ENCODE measurements around the gene RPL37A. TPM values are rescaled to one million over a fixed set of nuclear protein-coding genes. Genes with fewer than 3 reads are reported as not detected.

The RPL37A gene
- total RNA-seq, 4 donors from 2014 or later: 366 to 1,381 (median 655) TPM

DNA sequence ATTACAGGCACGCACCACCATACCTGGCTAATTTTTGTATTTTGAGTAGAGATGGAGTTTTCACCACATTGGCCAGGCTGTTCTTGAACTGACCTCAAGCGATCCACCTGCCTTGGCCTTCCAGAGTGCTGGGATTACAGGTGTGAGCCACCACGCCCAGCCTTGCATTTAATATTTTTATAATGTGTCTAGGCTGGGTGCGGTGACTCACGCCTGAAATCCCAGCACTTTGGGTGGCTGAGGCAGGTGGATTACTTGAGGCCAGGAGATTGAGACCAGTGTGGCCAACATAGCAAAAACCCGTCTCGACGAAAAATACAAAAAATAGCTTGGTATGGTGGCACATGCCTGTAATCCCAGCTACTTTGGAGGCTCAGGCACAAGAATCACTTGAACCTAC, 3.2 kb downstream of the RPL37A start:
- H3K27me3 ChIP-seq: no peaks in the 10 kb centered on the region
- H3K4me1 ChIP-seq: peaks cover 0 to 29% (median 3%) of the 10 kb centered on the region in 4 donors
- H3K36me3 ChIP-seq: peaks cover 0 to 56% (median 0%) of the 10 kb centered on the region in 3 donors
- no peak overlapping the region for H3K27ac ChIP-seq
- no peaks in the 10 kb centered on the region for H3K9me3 ChIP-seq
- H3K4me3 ChIP-seq: no peak overlapping the region
- no peak for DNase-seq
- TF ChIP-seq, protein P1, sequence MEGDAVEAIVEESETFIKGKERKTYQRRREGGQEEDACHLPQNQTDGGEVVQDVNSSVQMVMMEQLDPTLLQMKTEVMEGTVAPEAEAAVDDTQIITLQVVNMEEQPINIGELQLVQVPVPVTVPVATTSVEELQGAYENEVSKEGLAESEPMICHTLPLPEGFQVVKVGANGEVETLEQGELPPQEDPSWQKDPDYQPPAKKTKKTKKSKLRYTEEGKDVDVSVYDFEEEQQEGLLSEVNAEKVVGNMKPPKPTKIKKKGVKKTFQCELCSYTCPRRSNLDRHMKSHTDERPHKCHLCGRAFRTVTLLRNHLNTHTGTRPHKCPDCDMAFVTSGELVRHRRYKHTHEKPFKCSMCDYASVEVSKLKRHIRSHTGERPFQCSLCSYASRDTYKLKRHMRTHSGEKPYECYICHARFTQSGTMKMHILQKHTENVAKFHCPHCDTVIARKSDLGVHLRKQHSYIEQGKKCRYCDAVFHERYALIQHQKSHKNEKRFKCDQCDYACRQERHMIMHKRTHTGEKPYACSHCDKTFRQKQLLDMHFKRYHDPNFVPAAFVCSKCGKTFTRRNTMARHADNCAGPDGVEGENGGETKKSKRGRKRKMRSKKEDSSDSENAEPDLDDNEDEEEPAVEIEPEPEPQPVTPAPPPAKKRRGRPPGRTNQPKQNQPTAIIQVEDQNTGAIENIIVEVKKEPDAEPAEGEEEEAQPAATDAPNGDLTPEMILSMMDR (IDR thresholded peaks at IDR 0.05): no peak
- TF ChIP-seq POLR2A (IDR thresholded peaks at IDR 0.05): no peak

DNA sequence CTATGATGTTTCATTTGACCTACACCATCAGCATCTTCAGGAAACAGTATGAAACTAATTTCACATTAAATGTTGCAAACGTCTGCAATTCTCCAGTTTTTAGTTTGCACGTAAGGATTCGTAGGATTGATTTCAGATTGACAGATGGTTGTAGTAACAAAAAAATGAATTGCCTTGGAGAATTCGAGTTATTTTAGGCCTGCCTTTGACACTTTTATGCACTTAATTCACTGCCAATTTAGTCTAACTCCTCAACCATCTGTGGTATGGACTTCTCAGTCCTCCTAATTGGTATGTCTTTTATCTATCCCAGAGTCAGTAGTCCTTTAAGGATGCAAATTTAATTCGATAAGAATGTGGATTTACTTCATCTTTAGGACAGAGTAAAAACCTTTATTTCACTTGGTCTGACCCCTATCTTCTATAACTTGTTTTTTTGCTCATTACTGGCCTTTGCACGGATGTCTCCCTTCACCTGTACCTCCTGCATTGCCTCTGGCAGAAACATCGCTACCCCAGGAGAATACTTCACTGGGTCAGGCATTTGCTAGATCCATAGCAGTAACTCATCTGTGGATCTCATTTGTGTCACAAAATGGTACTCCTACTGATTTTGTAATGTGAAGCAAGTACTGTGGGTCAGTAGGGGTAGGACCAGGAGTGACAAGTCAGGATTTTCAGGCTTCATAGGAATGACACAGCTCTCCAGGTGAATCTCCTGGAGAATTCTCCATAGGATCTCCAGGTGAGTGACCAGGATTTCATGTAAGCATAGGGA, 3.9 kb downstream of the RPL37A start:
- Histone ChIP-seq H3K36me3 (peaks cover 0 to 56% (median 0%) of the 10 kb centered on the region in 3 donors), H3K27me3 (no peaks in the 10 kb centered on the region), H3K4me3 (no peak overlapping the region), H3K4me1 (peaks cover 0 to 29% (median 3%) of the 10 kb centered on the region in 4 donors), H3K27ac (no peak overlapping the region), H3K9me3 (no peaks in the 10 kb centered on the region)
- TF ChIP-seq, protein P1 (IDR thresholded peaks at IDR 0.05): no peak
- TF ChIP-seq POLR2A (IDR thresholded peaks at IDR 0.05): no peak
- DNase-seq: no peak

DNA sequence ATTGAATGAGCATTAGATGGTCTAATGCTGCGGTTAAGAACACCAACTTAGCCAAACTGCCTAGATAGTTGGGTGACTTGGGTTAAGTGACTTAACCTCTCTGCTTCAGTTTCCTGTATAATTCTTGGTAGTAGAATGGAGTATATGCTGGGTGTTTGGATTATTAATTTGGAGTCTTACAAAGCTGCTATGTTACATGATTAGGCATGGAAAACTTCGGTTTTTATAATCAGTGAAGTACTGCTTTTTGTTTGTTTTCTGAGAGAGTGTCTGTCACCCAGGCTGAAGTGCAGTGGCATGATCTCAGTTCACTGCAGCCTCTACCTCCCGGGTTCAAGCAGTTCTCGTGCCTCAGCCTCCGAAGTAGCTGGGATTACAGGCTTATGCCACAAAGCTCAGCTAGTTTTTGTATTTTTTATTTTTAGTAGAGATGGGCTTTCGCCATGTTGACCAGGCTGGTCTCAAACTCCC, 4.5 kb downstream of the RPL37A start:
- Histone ChIP-seq H3K27ac (no peak overlapping the region), H3K4me1 (peaks cover 0 to 23% (median 3%) of the 10 kb centered on the region in 4 donors), H3K27me3 (no peaks in the 10 kb centered on the region), H3K36me3 (peaks cover 0 to 56% (median 0%) of the 10 kb centered on the region in 3 donors), H3K4me3 (no peak overlapping the region), H3K9me3 (no peaks in the 10 kb centered on the region)
- TF ChIP-seq POLR2A (IDR thresholded peaks at IDR 0.05): no peak
- TF ChIP-seq, protein P1 (IDR thresholded peaks at IDR 0.05): no peak
- no peak for DNase-seq

DNA sequence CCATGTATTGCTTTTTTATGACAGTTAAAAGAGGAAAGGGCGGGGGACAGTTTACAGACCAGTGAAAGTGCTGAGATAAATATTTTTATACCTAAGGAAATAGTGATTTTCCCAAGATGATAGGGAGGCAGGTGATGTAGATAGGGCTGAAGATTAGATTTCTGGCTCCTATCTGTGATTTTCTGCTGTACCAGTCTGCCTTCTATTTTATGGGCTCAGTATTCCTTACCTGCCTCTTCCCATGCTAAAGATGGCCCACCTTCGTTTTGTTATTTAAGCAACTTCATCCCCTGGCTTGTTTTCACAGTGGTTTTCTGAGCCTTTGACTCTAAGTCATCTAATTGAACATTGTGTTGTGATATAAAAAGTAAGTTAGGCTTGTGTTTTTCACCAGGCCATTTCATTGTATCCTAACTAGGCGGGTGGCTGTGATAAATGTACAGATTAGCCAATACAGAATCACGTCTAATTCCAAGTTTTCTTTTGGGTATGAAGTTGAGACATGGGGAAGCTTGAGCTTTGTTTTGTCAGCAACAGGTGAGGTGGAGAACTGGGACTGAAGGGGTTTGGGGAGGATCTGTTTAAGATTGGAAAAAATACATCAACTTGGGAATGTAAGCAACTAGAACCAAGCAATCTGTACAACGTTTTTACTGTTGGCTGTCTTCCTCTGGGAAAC, 5.2 kb downstream of the RPL37A start:
- Histone ChIP-seq H3K27ac (no peak overlapping the region), H3K27me3 (no peaks in the 10 kb centered on the region), H3K4me1 (peaks cover 0 to 23% (median 3%) of the 10 kb centered on the region in 4 donors), H3K4me3 (no peak overlapping the region), H3K9me3 (no peaks in the 10 kb centered on the region), H3K36me3 (peaks cover 0 to 56% (median 0%) of the 10 kb centered on the region in 3 donors)
- TF ChIP-seq POLR2A (IDR thresholded peaks at IDR 0.05): no peak
- TF ChIP-seq, protein P1 (IDR thresholded peaks at IDR 0.05): no peak
- DNase-seq: no peak

DNA sequence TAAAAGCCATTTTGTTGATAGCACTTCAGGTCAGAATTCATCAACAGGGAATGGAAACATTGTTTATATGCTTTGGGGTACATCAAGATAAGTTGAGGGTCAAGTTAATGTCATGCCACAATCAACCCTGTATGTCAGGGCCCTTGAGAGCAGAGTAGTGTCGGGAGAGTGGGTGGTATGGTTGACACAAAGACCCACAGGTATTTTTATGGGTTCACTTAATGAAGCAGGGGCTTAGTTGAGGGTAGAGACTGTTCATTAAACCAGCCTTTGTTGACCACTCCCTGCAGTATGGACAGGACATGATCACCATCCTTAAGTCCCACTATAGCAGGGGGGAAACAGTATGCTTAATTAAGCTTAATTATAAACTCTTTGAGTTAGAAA, 5.7 kb downstream of the RPL37A start:
- no peak overlapping the region for H3K4me3 ChIP-seq
- no peaks in the 10 kb centered on the region for H3K9me3 ChIP-seq
- H3K27ac ChIP-seq: no peak overlapping the region
- no peak for DNase-seq
- H3K27me3 ChIP-seq: no peaks in the 10 kb centered on the region
- H3K4me1 ChIP-seq: peaks cover 0 to 21% (median 3%) of the 10 kb centered on the region in 4 donors
- TF ChIP-seq, protein P1 (IDR thresholded peaks at IDR 0.05): no peak
- peaks cover 0 to 56% (median 0%) of the 10 kb centered on the region in 3 donors for H3K36me3 ChIP-seq
